Calu3 (cell line): ENCODE measurements around the gene FAIM. TPM values are rescaled to one million over a fixed set of nuclear protein-coding genes. Genes with fewer than 3 reads are reported as not detected.
"Not testable (repeated sequence)": the region's sequence is repeated elsewhere in the genome, so short reads cannot be mapped to it uniquely, and the experiment has no call there.

Source experiments
- BruUV-seq: library from RNA; stranded (reverse); fragments of 400-500 nt; replicated peaks from 2 replicates; lab custom pipeline; 2021; lab: Mats Ljungman, UMichigan
- CTCF ChIA-PET: fragments of 300-600 bp; sonication (Branson Sonifier 250); formaldehyde crosslinking; loops from one replicate; lab custom pipeline; 2022; ENCODE audit warnings: antibody characterized with exemption; lab: Charles Lee
- DNase-seq: peaks from one replicate; pipeline ENCODE4 v3.0.0; 2022
- H3K27ac Mint-ChIP-seq: one replicate; pipeline ENCODE4 v1.8.0; 2022; ENCODE audit warnings: mixed read lengths; ENCODE audit not compliant: unreplicated experiment
- H3K27me3 Mint-ChIP-seq: one replicate; pipeline ENCODE4 v1.8.0; 2022; ENCODE audit warnings: mixed read lengths; ENCODE audit not compliant: unreplicated experiment
- H3K36me3 Mint-ChIP-seq: one replicate; pipeline ENCODE4 v1.8.0; 2022; ENCODE audit warnings: mild to moderate bottlenecking, moderate library complexity, mixed read lengths; ENCODE audit not compliant: insufficient read depth, unreplicated experiment
- H3K4me1 Mint-ChIP-seq: one replicate; pipeline ENCODE4 v1.8.0; 2022; ENCODE audit warnings: mild to moderate bottlenecking, low read depth, mixed read lengths; ENCODE audit not compliant: unreplicated experiment
- H3K4me3 Mint-ChIP-seq: one replicate; pipeline ENCODE4 v1.8.0; 2022; ENCODE audit warnings: mild to moderate bottlenecking, low read depth, moderate library complexity, mixed read lengths; ENCODE audit not compliant: unreplicated experiment
- H3K9me3 Mint-ChIP-seq: one replicate; pipeline ENCODE4 v1.8.0; 2022; ENCODE audit warnings: low read depth, mixed read lengths; ENCODE audit not compliant: unreplicated experiment
- intact Hi-C: fragments of 100-400 bp; cut with micrococcal nuclease; formaldehyde crosslinking; loops from one replicate; pipeline ENCODE4 v1.10.0; 2022; ENCODE audit not compliant: unreplicated experiment
- total RNA-seq: library from RNA; stranded (reverse); gene quantifications from 2 replicates; pipeline ENCODE4 v1.2.3, GENCODE V29; 2022
- TF ChIP-seq, protein P1 (sequence below): fragments of 200-600 bp; IDR thresholded peaks from one replicate; pipeline ENCODE4 v1.8.0; 2022; ENCODE audit warnings: antibody characterized with exemption; ENCODE audit not compliant: unreplicated experiment

Gene FAIM
- total RNA-seq, 1 experiment from 2014 or later = 30.4 TPM

DNA sequence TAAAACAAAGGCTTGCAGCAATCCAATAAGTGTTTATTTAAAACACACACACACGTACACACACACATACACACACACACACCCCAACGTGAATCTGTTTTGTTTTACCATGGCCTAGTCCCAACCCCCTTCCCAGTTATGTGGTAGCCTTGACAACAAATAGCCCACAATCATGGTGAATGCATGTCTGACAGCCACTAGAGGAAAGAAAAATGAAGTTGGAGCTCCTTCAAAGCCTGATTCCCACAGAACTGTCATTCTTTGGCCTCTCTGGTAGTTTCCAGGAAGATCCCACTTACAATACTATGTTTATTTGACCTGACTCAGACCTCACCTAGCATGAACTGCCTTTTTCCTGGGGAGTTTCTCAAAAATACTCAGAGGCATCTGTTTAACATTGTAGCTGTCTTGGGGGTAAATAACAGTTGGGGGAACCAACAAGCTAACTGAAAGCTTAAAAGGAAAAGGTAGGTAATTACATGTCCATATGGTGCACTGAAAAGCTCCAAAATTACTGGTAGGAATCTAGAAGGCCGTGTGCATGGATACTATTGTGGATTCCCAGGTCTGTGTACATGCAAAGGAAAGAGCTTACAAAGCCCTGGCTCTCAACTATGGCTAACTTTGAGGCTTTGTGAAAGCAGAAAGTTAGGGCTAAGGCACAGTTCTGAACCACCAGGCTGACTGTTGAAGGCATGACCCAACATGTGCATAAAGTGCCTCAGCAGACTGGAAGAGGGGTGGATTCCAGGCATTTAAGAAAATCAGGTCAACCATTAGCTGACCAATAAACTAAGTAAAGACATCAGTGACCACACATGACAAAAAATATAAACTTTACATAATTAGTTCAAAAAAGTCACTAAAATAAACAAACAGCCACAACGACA lies 65.3 kb downstream of the FAIM start:
- TF ChIP-seq, protein P1, sequence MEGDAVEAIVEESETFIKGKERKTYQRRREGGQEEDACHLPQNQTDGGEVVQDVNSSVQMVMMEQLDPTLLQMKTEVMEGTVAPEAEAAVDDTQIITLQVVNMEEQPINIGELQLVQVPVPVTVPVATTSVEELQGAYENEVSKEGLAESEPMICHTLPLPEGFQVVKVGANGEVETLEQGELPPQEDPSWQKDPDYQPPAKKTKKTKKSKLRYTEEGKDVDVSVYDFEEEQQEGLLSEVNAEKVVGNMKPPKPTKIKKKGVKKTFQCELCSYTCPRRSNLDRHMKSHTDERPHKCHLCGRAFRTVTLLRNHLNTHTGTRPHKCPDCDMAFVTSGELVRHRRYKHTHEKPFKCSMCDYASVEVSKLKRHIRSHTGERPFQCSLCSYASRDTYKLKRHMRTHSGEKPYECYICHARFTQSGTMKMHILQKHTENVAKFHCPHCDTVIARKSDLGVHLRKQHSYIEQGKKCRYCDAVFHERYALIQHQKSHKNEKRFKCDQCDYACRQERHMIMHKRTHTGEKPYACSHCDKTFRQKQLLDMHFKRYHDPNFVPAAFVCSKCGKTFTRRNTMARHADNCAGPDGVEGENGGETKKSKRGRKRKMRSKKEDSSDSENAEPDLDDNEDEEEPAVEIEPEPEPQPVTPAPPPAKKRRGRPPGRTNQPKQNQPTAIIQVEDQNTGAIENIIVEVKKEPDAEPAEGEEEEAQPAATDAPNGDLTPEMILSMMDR = no peak
- CTCF ChIA-PET = interaction anchor here (0.6 kb wide), 1 partner anchor 27 kb away, joined by 3 read pairs; no protein-coding TSS in a partner anchor
- peaks cover 6% of the 10 kb centered on the region for H3K9me3 Mint-ChIP-seq
- H3K4me1 Mint-ChIP-seq = peaks cover 8% of the 10 kb centered on the region
- no peak overlapping the region for H3K27ac Mint-ChIP-seq
- DNase-seq = no peak
- BruUV-seq = no TSS peak
- H3K27me3 Mint-ChIP-seq = no peaks in the 10 kb centered on the region
- H3K36me3 Mint-ChIP-seq = peaks cover 17% of the 10 kb centered on the region
- no peak overlapping the region for H3K4me3 Mint-ChIP-seq
- intact Hi-C loops = no loop called here

DNA sequence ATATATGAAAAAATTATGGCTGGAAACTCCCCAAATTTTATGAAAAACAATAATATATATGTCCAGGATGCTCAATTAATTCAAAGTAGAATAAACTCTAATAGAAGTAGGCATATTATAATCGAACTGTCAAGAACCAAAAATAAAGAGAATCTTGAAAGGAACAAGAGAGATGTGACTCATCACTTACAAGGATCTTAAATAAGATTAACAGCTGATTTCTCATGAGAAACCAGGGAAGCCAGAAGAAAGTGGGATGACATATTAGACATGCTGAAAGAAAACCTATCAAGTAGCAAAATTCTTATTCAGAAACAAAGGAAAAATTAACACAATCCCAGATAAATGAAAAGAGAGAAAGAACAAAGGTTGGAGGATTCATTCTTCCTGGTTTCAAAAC lies 66.8 kb downstream of the FAIM start:
- BruUV-seq = no TSS peak
- H3K27me3 Mint-ChIP-seq = no peaks in the 10 kb centered on the region
- no peak overlapping the region for H3K27ac Mint-ChIP-seq
- intact Hi-C loops = no loop called here
- H3K4me3 Mint-ChIP-seq = no peak overlapping the region
- H3K9me3 Mint-ChIP-seq = peaks cover 6% of the 10 kb centered on the region
- CTCF ChIA-PET = no interaction called here
- no peak for DNase-seq
- peaks cover 9% of the 10 kb centered on the region for H3K36me3 Mint-ChIP-seq
- TF ChIP-seq, protein P1 = no peak
- peaks cover 8% of the 10 kb centered on the region for H3K4me1 Mint-ChIP-seq

DNA sequence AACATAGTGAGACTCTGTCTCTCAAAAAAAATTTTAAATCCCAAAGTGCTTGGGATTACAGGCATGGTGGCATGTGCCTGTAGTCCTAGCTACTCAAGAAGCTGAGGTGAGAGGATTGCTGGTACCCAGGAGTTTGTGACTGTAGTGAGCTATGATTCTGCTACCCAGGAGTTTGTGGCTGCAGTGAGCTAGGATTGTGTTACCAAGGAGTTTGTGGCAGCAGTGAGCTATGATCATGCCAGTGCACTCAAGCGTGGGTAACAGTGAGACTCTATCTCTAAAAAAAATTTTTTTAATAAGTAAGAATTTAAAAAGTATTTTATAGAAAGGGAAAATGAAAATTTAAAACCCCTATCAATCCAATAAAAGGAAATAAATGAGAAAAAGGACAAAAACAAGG lies 69.5 kb downstream of the FAIM start:
- Mint-ChIP-seq H3K27ac (no peak overlapping the region), H3K4me1 (no peaks in the 10 kb centered on the region), H3K27me3 (no peaks in the 10 kb centered on the region), H3K36me3 (peaks cover 9% of the 10 kb centered on the region), H3K9me3 (peaks cover 6% of the 10 kb centered on the region), H3K4me3 (no peak overlapping the region)
- intact Hi-C loops = no loop called here
- TF ChIP-seq, protein P1 = no peak
- no peak for DNase-seq
- no TSS peak for BruUV-seq
- CTCF ChIA-PET = no interaction called here

DNA sequence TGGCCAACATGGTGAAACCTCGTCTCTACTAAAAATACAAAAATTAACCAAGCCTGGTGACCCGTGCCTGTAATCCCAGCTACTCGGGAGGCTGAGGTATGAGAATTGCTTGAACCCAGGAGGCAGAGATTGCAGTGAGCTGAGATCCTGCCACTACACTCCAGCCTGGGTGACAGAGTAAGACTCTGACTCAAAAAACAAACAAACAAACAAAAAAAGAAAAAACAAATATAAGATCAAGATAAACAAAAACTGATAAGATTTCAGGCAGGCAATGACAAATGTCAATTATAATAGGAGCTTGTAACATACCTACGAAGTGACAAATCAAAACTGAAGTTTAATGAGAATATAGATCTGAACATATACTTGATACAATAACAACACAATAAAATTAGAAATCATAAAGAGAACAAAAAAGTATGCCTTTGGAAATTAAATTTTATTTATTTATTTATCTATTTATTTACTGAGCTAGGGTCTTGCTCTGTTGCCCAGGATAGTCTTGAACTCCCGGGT lies 70.4 kb downstream of the FAIM start:
- no peak overlapping the region for H3K27ac Mint-ChIP-seq
- no peaks in the 10 kb centered on the region for H3K27me3 Mint-ChIP-seq
- H3K4me3 Mint-ChIP-seq = no peak overlapping the region
- intact Hi-C loops = no loop called here
- no peaks in the 10 kb centered on the region for H3K4me1 Mint-ChIP-seq
- BruUV-seq = no TSS peak
- TF ChIP-seq, protein P1 = no peak
- DNase-seq = no peak
- CTCF ChIA-PET = interaction anchor here (1.1 kb wide), 1 partner anchor 237 kb away, joined by 3 read pairs; no protein-coding TSS in a partner anchor
- peaks cover 7% of the 10 kb centered on the region for H3K36me3 Mint-ChIP-seq
- peaks cover 6% of the 10 kb centered on the region for H3K9me3 Mint-ChIP-seq

DNA sequence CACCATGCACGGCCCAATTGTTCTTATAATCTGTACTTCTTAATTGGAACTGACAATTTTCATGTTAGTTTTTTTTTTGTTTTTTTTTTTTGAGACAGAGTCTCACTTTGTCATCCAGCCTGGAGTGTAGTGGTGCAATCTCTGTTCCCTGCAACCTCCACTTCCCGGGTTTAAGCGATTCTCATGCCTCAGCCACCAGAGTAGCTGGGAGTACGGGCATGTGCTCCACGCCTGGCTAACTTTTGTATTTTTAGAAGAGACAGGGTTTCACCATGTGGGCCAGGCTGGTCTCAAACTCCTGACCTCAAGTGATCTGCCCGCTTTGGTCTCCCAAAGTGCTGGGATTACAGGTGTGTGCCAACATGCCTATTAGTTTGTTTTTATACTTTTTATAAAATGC lies 72.4 kb downstream of the FAIM start:
- intact Hi-C loops, H3K27ac Mint-ChIP-seq, H3K27me3 Mint-ChIP-seq, H3K36me3 Mint-ChIP-seq, DNase-seq, BruUV-seq, H3K9me3 Mint-ChIP-seq, H3K4me3 Mint-ChIP-seq, H3K4me1 Mint-ChIP-seq: not testable (repeated sequence)
- CTCF ChIA-PET = interaction anchor here (0.6 to 0.7 kb wide), 2 partner anchors 29 to 220 kb away, joined by 3 to 5 read pairs; no protein-coding TSS in a partner anchor
